Pons (tissue), 1 donor: Measurements from ENCODE around the gene SFXN5.
"Not testable (repeated sequence)": the region's sequence is repeated elsewhere in the genome, so short reads cannot be mapped to it uniquely, and the experiment has no call there.

Source experiments
- DNase-seq: peaks from one replicate; pipeline ENCODE4 v3.0.0-alpha.2; 2016; ENCODE audit warnings: low spot score

Gene SFXN5, protein sequence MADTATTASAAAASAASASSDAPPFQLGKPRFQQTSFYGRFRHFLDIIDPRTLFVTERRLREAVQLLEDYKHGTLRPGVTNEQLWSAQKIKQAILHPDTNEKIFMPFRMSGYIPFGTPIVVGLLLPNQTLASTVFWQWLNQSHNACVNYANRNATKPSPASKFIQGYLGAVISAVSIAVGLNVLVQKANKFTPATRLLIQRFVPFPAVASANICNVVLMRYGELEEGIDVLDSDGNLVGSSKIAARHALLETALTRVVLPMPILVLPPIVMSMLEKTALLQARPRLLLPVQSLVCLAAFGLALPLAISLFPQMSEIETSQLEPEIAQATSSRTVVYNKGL

GRCh38 chr2:73071360-73072128 is at the start of gene SFXN5:
Gene SFXN5 (minus strand): TSS chr2:73071712. CDS start chr2:73071705, 7 bp downstream.
- peak; percentile 96 for DNase-seq

GRCh38 chr2:73119611-73120239 is 48.2 kb upstream of the SFXN5 start:
- DNase-seq, result not testable (repeated sequence)

GRCh38 chr2:73117441-73117840 is 45.9 kb upstream of the SFXN5 start:
- no peak for DNase-seq

DNA sequence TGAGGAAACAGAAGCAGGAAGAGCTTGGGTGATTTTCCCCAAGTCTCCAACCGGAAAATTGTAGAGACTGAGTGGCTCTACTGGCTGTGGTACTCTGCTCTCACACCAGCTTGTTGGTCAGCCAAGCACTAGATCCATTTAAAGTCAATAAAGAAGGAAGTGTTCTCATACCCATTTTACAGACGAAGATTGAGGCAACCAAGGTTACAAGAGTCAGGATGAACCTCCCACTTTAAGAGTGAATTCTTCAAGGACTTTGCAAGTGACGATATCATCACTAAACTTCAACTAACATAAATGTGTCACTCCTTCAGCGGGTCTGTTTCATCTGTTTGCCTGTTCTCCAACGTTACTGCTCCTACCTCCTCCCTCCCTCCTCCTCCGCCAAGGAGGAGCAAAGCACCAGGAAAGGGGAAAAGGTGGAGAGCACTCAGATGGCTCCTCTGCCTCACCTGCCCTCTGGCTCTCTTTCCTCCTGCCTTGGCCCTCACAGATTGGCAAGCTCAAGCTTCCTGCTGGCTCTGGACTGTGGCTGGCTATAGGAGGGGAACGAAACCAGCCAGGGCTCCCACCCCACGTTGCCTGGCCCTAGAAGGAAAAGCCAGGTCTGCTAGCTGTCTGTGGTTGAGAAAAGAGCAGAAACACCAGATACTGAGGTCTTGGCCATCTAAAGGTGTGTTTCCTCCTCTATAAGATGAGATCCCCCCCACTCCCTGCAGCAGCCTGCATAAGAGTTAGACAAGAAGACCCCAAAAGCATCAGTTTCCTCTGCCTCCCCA is 44.9 kb upstream of the SFXN5 start:
- no peak for DNase-seq

GRCh38 chr2:73114273-73114867 is 42.9 kb upstream of the SFXN5 start:
- DNase-seq, result no peak

DNA sequence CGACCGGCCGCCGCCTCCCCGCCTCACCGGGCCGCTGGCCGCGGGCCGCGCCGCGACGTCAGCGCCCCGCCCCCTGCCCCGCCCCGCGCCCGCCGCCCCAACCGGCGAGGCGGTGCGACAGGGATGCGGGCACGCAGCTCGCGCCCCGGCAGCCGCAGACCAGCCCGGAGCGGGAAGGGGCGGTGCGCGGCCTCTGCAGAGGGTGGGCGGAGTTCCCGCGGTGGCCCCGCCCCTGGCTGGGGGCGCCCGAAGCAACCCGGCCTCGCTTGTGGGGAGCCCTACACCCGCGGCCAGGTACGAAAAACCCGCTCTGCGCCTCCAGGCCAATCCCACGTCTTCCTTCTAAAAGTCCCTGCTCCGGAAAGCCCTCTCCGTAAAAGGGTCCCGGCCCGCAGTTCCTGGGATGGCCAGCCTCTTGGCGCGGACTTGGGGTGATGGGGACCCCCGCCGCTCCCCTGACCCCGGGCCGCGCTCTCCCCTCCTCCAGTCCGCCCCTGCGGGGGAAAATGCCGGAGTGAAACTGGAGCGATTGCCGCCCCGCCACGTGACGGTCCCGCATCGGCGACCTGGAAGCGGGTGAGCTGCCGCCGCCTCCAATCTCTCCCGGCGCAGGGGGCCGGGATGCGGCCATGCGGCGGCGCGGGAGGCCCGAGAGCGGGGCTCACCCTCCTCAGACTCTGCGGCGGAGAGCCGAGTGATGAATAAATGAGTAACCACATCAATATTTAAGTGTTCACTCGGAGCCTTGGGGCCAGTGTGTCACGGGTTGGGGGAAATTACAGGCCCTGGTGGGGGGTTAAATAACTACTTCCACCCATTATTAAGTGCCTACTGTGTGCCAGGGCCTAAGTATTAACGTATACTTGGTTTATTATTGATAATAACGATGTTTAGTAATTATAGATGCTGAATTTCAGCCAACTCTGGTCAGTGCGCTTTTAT is 41.7 kb upstream of the SFXN5 start, which contains the start of gene RAB11FIP5:
Gene RAB11FIP5 (minus strand): TSS at position 36 of the 942 bp plus-strand sequence. CDS start 171 bp downstream, outside the sequence.
- DNase-seq, result peak; percentile 31

DNA sequence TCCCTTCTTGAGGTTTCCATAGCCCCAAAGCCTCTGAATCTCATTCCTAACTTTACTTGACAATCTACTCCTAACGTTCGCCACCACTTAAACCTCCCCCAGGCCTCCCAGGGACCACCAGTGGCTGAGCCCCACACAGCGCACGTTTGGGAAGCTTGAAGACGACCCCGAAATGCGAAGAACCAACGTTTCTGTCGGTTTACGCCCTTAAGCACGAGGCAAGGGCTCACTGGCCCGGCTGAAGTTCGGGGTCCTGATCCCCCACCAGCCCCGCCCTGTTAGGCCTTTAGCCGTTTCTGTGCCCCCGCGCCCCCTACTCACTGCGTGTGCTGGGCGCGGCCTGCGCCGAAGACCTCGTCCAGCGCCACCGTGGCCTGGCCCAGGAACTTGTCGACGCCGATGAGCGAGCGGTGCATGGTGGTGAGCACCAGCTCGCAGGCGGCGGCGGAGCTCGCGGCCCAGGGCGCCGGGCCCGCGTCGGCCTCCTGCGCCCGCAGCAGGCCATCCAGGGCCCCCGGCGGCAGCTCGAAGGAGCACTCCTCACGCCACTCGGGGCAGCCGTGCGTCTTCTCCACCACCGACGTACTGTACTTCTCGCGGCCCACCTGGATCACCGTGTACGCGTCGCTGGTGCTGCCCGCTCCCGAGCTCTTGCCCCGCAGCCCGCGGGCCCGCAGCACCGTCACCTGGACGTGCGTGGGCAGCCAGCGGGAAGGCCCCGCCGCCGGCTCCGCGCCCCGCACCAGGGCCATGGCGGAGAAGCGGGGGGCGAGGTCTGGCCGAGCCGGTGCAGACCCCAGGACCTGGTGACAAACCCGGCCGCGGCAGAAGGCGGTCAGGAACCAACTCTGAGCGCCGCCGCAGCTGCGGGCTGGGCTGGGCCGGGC is 40.8 kb upstream of the SFXN5 start:
- DNase-seq, result no peak

GRCh38 chr2:73111073-73112025 is 39.8 kb upstream of the SFXN5 start:
- no peak for DNase-seq

DNA sequence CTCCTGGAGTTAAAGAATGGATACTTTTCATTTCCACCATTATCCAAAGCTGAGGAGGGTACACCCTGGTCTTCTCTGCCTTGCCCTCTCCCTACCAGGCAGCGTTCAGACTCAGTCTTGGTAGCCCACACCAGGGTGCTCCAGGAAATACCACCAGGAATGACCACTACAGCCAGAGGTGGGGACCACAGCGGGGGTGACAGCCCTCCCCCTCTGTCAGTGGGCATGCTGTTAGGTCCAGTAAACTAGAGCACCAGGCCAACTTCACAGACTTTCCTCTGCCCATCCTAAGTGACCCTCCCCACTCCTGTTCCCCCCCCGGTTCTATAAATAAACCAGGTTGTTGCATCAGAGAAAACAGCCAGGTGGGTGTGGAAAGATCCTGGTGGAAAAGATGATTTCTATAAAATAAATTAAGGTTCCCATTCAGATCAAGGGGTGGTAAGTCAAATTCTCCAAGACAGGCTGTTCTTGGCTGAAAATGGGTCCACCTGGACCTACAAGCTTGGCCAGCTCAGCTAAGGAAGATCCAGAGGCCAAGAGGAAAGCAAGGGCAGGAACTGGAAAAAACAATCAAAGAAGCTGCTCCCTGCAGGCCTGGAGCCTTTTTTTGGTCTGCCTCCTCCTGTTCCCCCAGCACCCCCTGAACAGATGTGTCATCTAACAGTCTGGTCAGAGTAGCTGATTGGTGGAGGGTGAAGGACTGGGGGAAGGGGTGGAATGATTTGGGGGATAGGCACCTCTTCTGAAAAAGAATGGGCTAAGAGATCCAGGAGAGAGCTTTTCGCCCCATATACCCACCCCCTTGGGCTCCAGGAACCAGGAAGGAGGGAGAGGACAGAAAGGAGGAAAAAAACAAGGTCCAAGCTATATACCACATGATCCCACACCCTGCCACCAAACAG is 38.9 kb upstream of the SFXN5 start:
- no peak for DNase-seq

DNA sequence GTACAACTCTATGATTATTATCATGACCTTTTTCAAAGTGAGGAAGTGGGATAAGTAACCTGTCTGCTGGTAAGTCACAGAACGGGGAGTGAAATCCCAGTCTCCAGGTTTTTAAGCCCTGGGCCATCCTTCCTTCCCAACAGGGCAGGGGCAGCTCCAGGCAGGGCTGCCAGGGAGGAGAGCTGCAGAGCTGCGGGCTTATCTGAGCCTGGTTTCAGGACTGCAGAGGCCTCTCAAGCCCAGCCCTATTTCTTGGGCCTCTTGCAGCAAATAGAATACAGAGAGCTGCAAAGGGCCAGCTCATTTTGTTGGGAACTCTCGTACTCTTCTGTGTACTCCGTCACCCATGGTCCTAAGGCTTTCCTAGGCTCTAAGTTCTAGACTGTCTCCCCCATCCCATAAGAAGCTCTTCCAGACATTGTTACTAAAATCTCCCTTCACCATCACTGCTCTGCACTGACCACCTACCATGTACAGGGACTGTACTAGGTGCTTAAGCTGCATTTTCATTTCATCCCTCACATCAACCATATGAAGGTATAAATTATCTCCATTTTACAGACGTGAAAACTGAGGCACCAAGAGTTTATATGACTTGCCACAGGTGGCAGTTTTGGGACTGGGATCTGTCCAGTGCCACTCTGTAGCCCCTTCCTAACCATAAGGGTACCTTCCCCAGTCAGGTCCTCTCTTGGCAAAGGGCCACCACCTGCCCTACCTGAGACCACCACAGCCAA is 38.1 kb upstream of the SFXN5 start:
- no peak for DNase-seq

DNA sequence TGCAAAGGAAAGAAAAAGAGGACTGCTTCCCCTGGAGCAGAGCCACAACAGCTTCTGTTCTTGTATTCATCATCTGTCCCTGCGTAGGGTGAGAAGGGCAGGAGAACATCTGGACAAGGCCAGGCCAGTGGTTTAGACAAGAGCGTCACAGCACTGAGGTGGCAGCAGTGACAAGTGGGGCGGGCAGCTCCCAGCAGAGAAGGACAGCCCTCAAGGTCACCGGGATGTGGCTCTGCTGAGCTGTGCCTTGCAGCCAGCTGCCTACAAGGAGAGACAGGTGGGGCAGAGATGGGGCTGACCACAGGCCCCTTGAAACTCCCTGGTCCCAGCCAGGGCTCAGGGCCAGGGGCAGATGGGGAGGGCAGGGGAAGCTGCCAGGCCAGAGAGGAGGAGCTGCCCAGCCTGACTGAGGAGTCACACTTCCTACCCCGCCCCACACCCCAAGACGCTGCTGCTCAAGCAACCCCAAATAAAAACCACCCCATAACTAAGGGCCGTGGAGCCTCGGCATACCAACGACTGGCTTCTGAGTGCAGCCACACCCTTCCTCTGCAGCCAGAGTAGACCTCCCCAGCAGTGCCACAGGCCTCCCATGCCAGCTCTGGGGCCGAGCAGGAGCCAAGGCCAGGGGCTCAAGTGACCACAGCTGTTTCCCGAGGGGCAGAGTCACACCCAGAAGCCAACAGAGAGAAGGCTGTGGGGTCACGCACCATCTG is 35.9 kb upstream of the SFXN5 start:
- DNase-seq, result no peak

DNA sequence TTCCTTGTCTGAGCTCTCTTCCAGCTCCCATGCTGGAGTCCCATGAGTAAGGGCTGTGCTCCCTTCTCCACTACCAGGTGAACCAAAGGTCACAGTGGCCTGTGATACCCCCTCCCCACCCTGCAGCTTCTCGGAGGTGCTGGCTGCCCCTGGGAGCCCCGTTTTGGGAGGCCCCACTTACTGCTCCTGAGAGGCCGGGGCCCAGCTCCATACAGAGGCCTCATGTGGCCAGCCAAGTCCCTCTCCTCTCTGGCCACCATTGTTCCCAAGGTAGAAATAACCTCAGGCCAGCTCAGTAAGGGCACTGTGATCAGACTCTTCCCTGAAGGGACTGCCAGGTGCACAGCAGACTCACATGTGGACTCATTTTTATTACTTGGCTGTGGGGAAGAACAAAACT is 35.3 kb upstream of the SFXN5 start:
- DNase-seq, result no peak

DNA sequence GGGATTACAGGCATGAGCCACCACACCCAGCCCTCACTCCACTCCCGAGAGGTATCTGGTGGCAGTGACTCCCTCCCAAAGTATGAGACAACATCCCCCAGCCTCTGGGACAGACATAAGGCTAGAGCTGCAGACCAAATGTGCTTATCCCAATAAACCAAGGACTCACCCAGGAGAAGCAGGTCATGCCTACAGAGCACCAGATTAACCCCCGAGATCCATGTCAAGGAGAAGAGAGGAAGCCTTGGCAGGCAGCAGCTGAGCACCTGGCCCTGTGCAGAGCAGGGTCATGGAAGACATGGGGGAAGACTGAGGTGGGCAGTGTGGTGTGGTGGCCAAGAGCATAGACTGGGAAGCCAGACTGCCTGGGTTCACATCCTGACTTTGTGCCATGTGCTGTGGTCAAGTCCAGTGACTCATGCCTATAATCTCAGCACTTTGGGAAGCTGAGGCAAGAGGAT is 34.0 kb upstream of the SFXN5 start:
- DNase-seq, result no peak

DNA sequence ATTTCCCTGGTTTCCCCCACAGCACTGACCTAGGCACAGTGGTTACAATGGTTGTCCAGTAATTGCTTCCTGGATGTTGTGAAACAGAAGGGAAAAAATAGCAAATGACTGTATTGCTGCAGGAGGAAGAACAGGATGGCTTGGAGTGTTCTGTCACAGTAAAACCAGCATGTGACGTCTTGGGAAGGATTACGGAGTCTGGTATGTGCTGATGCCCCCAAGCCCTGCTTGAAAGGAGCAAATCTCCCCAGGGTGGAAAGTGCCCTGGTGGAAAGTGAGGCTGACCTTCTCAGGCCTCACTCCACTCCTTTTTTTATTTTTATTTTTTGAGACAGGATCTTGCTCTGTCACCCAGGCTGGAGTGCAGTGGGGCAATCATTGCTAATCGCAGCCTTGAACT is 33.4 kb upstream of the SFXN5 start:
- no peak for DNase-seq

DNA sequence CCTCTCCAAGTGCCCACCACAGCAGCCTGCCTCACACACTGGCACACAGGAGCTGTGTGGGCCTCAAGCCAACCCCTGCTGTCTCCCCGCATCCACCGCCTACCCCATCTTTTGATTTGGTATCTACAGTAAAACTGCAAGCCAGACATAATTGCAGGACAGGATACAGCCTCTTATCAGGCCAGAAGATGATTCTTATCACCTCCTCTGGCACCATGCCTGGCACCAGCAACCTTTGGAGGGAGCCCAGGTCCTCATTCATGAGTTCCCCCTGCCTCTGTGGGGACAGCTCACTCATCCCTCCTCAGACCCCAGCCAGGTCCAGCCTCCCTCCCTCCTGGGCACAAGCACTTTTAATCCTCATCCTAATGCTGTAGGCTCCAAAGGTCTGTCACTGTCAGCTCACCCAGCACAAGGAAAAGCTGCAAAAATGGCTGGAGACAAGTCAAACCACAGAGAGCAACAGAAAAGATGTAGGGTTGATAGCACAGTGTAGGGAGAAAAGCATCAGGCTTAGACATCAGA is 31.6 kb upstream of the SFXN5 start:
- no peak for DNase-seq
